Germinal center (tissue), 1 donor: ENCODE data around the gene HDLBP.
"Not testable (repeated sequence)": the region's sequence is repeated elsewhere in the genome, so short reads cannot be mapped to it uniquely, and the experiment has no call there.

Source experiments
- DNase-seq: peaks from one replicate; pipeline ENCODE4 v3.0.0; 2012; ENCODE audit warnings: mixed read lengths, low spot score

Gene HDLBP

GRCh38 chr2:241308267-241308666 is 7.2 kb downstream of the HDLBP start:
- no peak for DNase-seq

GRCh38 chr2:241307055-241307454 is 8.4 kb downstream of the HDLBP start:
- no peak for DNase-seq

DNA sequence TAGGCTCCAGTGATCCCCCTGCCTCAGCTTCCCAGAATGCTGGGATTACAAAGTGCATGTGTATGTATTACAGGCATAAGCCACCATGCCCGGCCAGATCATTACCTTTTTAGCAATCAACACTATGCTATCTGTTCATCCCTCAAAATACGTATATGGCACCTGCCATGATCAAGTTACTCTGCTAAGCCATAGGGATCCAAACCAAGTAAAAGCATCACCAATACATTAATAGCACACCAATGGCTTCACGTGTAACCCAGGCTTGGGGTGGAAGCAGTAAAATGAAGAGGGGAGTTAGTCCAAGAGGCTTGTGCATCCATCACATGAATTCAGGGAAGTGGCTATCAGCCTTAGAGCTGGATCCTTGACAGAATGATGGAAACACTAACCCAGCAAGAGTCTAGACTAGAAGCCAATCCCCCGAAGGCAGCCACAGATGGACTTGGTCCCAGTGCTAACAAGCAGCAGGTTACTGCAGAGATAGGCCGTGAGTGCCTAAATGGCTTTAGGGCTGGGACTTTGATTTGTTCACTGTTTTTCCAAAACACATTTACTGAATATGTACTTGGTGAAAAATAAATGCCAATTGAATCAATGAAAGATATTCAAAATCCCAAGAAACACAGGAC is 11.3 kb downstream of the HDLBP start:
- no peak for DNase-seq

DNA sequence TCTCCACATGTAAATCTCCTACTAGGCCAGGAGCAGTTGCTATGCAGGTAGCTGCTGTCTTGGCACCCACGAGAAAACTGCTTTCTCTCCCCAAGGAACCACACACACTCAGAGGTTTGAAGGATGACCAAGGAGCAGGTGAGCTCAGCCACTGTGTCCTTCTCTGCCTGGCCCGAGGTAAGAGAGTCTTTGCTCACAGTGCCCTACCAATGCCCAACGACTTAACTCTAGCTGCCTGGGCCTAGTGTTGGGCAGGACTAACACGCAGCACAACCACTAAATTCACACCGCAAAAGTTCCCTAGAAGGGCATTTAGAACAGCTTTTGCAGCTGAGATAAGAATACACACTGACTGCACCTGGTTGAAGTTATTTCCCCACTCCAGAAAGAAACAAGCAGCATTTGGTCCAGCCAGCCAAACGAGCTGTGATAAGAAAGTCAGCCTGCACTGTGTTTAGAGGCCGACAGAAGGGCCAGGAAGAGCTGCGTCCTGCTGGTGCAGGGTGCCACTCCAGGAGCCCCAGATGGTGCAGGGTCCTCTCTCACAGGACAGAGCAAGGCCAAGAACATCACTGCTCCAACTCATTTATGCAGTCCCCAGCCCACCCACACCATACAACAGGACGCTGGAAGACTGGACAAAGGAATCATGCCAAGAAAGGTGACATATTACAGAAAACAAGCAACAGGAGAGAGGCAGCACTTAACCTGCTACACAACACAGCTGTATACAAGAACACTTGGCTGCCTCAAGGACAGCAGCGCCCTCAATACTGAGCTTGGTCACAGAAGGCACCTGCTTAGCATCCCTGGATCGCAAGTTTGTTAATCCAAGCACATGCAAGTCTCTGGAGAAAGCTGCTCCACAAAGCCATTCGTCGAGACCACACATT is 12.5 kb downstream of the HDLBP start:
- no peak for DNase-seq

- no peak for DNase-seq
These were observed 13.4 kb downstream of the HDLBP start for GRCh38 chr2:241302083-241302482.

DNA sequence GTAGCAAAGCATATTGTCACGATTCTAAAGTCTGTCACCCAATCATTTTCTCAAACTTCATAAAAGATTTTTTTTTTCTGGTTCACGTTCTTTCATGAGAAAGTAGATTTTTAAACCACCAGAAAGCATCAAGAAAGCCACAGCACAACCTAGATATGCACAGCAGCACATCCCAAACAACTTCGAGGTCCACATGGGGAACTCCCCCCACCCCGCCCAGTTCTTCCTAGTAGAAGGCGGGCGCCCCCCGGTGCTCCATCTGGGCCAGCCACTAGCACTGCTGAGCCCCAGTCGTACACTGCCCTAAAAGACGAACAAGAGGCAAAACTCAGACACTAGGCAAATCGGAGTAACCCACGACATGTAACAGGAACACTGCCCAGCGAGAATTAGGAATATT is 15.5 kb downstream of the HDLBP start:
- DNase-seq, result no peak

GRCh38 chr2:241298673-241299072 is 16.8 kb downstream of the HDLBP start:
- no peak for DNase-seq

GRCh38 chr2:241296767-241297166 is 18.7 kb downstream of the HDLBP start:
- no peak for DNase-seq

- no peak for DNase-seq
These were observed 20.0 kb downstream of the HDLBP start for GRCh38 chr2:241295326-241296095.

GRCh38 chr2:241293378-241293797 is 22.1 kb downstream of the HDLBP start:
- not testable (repeated sequence) for DNase-seq

GRCh38 chr2:241291977-241292376 is 23.5 kb downstream of the HDLBP start:
- DNase-seq, result no peak

GRCh38 chr2:241291153-241291552 is 24.3 kb downstream of the HDLBP start:
- no peak for DNase-seq

GRCh38 chr2:241289597-241289996 is 25.9 kb downstream of the HDLBP start:
- DNase-seq, result no peak

DNA sequence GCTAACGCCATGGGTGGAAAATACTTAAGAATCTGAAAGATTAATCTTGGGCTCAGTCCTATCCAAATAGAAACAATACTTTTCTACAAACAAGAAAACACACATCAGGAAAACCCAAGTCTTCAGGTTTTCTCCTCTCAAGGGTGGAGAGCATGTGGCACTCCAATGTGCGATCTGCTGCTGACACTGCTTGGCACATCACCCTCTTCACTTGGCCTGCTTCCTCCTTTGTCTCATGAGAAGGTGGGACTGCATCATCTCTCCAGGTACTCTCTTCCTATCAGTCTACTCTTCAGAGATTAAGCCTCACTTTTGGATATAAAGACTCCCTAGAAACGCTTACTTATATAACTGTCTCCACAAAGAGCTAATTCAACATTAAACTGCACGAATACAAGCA is 26.4 kb downstream of the HDLBP start:
- no peak for DNase-seq

DNA sequence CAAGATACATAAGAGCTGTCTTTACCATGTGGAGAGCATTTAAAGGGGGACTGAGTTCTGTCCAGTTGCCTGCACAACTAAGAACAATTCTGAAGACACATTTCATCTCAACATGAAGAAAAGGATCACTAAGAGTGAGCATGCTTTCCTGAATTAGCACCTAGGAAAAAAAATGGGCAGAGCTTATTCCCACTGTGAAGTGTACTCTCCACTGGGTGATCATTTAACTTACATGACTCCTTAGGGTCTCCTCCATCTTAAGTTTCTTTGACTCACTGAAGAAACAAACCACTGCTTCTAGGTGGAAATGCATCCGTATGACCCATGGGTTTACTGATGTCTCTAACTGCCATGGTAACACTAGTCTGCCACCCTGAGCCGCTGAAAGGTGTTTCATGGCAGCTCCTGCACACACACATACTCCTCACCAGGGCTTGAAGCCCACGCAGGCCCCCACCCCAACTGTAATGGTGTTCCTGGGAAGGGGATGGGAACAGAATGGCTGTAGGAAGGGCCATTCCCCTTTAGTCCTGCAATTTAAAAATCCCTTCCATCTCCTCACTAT is 27.1 kb downstream of the HDLBP start:
- DNase-seq, result no peak

- DNase-seq, result no peak
These were observed 29.0 kb downstream of the HDLBP start for GRCh38 chr2:241286348-241287090.

DNA sequence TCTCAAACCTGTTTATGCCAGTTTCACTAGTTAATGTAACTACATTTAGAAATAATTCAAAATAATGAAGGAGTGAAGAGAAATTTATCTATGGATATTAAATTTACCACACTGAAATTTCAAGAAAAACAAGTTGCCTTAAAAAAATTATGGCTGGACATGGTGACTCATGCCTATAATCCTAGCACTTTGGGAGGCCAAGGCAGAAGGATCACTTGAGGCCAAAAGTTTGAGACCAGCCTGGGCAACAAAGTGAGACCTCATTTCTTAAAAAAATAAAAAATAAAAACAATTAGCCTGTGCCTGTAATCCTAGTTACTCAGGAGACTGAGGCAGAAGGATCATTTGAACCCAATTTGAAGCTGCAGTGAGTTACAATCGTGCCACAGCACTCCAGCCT is 29.9 kb downstream of the HDLBP start:
- DNase-seq, result no peak

- no peak for DNase-seq
These were observed 32.9 kb downstream of the HDLBP start for GRCh38 chr2:241282555-241282954.

- DNase-seq, result no peak
These were observed 35.2 kb downstream of the HDLBP start for GRCh38 chr2:241280291-241280690.

DNA sequence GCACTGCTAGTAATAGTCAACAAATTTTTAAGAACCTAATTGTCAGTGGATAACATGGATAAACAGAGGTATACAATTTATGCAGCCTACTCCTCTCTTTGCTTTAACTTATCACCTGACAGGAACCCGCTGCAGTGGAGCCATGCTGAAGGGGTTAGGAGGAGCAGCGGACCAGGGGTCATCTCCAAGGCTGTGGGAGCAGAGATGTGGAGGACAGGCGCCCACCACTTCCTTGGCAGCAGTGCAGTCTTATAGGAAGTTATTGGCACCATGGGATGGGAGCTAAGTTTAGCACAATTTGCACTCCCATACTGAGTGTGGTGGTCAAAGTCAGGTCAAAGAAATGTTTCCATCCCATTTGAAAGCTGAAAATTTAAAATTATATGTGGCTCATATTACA is 35.6 kb downstream of the HDLBP start:
- DNase-seq, result no peak

- DNase-seq, result no peak
These were observed 36.1 kb downstream of the HDLBP start for GRCh38 chr2:241279413-241279812.

GRCh38 chr2:241278306-241278705 is 37.2 kb downstream of the HDLBP start:
- not testable (repeated sequence) for DNase-seq
